Ishikawa (cell line): ENCODE measurements around the gene SUN1.

ENCODE experiments used
- CEBPB ChIP-seq: IDR thresholded peaks from 2 replicates; pipeline ENCODE4 v1.6.1; 2012
- NFIC ChIP-seq: IDR thresholded peaks from 2 replicates; pipeline ENCODE4 v1.6.1; 2012
- REST ChIP-seq: IDR thresholded peaks from 2 replicates; pipeline ENCODE4 v1.6.1; 2012; ENCODE audit warnings: low read depth, mild to moderate bottlenecking
- TAF1 ChIP-seq: IDR thresholded peaks from 2 replicates; pipeline ENCODE4 v1.6.1; 2012; ENCODE audit warnings: low read depth, mild to moderate bottlenecking
- TCF12 ChIP-seq: IDR thresholded peaks from 2 replicates; pipeline ENCODE4 v1.6.1; 2012; ENCODE audit warnings: low read depth
- TF ChIP-seq, protein P1 (sequence below): IDR thresholded peaks from 2 replicates; pipeline ENCODE4 v1.6.1; 2012

GRCh38 chr7:787332-788240, 44.7 kb upstream of the SUN1 start:
- no peak for TF ChIP-seq NFIC
- no peak for TF ChIP-seq TAF1
- TF ChIP-seq REST = no peak
- TF ChIP-seq, protein P1, sequence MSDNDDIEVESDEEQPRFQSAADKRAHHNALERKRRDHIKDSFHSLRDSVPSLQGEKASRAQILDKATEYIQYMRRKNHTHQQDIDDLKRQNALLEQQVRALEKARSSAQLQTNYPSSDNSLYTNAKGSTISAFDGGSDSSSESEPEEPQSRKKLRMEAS = no peak
- no peak for TF ChIP-seq TCF12
- no peak for TF ChIP-seq CEBPB
